SK-N-SH treated with all-trans-retinoic acid at 6 μM for 48 hours (cell line): Measurements from ENCODE around the gene MYOD1.

Source experiments
- ATAC-seq: fragments of 200-7000 bp; cut with Tn5 transposase; 3 replicates; pipeline ENCODE4 v1.9.1; 2020; ENCODE audit warnings: mild to moderate bottlenecking, moderate library complexity
- ARNTL ChIP-seq: fragments of 450-650 bp; formaldehyde crosslinking; IDR thresholded peaks from 2 replicates; pipeline ENCODE4 v1.5.0; 2020; ENCODE audit warnings: low read depth, mild to moderate bottlenecking, moderate library complexity, borderline replicate concordance
- BACH2 ChIP-seq: fragments of 250-450 bp; sonication (Bioruptor Pico); IDR thresholded peaks from 2 replicates; pipeline ENCODE4 v1.9.0; 2021; ENCODE audit warnings: mild to moderate bottlenecking, borderline replicate concordance
- CREB5 ChIP-seq: fragments of 250-450 bp; sonication (Bioruptor Pico); IDR thresholded peaks from 2 replicates; pipeline ENCODE4 v1.5.1; 2020; ENCODE audit warnings: low read depth, mild to moderate bottlenecking, moderate library complexity
- CSDC2 ChIP-seq: fragments of 250-450 bp; sonication (Bioruptor Pico); IDR thresholded peaks from 2 replicates; pipeline ENCODE4 v1.5.0; 2020; ENCODE audit warnings: mild to moderate bottlenecking, moderate library complexity
- CSRNP3 ChIP-seq: fragments of 250-450 bp; sonication (Bioruptor Pico); IDR thresholded peaks from 2 replicates; pipeline ENCODE4 v1.5.1; 2021; ENCODE audit warnings: mild to moderate bottlenecking, moderate library complexity
- ESRRG ChIP-seq: fragments of 250-450 bp; sonication (Bioruptor Pico); IDR thresholded peaks from 2 replicates; pipeline ENCODE4 v1.6.1; 2021; ENCODE audit warnings: mild to moderate bottlenecking
- GLIS3 ChIP-seq: fragments of 250-450 bp; sonication (Bioruptor Pico); IDR thresholded peaks from 2 replicates; pipeline ENCODE4 v1.5.0; 2020; ENCODE audit warnings: mild to moderate bottlenecking, moderate library complexity
- ISL1 ChIP-seq: fragments of 250-450 bp; sonication (Bioruptor Pico); IDR thresholded peaks from 2 replicates; pipeline ENCODE4 v2.1.2; 2022; ENCODE audit warnings: mild to moderate bottlenecking, moderate library complexity
- OSR1 ChIP-seq: fragments of 250-450 bp; sonication (Bioruptor Pico); IDR thresholded peaks from 2 replicates; pipeline ENCODE4 v1.8.0; 2022; ENCODE audit warnings: moderate library complexity, mild to moderate bottlenecking, inconsistent platforms
- POU6F1 ChIP-seq: fragments of 250-450 bp; sonication (Bioruptor Pico); IDR thresholded peaks from 2 replicates; pipeline ENCODE4 v1.8.0; 2021; ENCODE audit warnings: low read depth, mild to moderate bottlenecking, moderate library complexity, borderline replicate concordance
- PPARA ChIP-seq: fragments of 250-450 bp; sonication (Bioruptor Pico); IDR thresholded peaks from 2 replicates; pipeline ENCODE4 v1.5.0; 2020; ENCODE audit warnings: mild to moderate bottlenecking, borderline replicate concordance
- RARB ChIP-seq: fragments of 250-450 bp; sonication (Bioruptor Pico); IDR thresholded peaks from 2 replicates; pipeline ENCODE4 v1.8.0; 2021; ENCODE audit warnings: mild to moderate bottlenecking, moderate library complexity
- SNAI2 ChIP-seq: fragments of 250-450 bp; sonication (Bioruptor Pico); IDR thresholded peaks from 2 replicates; pipeline ENCODE4 v1.5.0; 2020; ENCODE audit warnings: mild to moderate bottlenecking, moderate library complexity
- TCF4 ChIP-seq: fragments of 250-450 bp; sonication (Bioruptor Pico); IDR thresholded peaks from 2 replicates; pipeline ENCODE4 v1.8.0; 2021; ENCODE audit warnings: mild to moderate bottlenecking, moderate library complexity, borderline replicate concordance
- TOX ChIP-seq: fragments of 250-450 bp; sonication (Bioruptor Pico); IDR thresholded peaks from 2 replicates; pipeline ENCODE4 v1.8.0; 2021; ENCODE audit warnings: mild to moderate bottlenecking, moderate library complexity, borderline replicate concordance
- ZC3H10 ChIP-seq: fragments of 250-450 bp; sonication (Bioruptor Pico); IDR thresholded peaks from 2 replicates; pipeline ENCODE4 v1.5.1; 2021; ENCODE audit warnings: mild to moderate bottlenecking, moderate library complexity
- ZFP3 ChIP-seq: fragments of 250-450 bp; sonication (Bioruptor Pico); IDR thresholded peaks from 2 replicates; pipeline ENCODE4 v1.5.0; 2020; ENCODE audit warnings: mild to moderate bottlenecking, moderate library complexity
- ZFP30 ChIP-seq: fragments of 450-650 bp; formaldehyde crosslinking; IDR thresholded peaks from 2 replicates; pipeline ENCODE4 v1.5.0; 2022; ENCODE audit warnings: mild to moderate bottlenecking, moderate library complexity
- ZNF565 ChIP-seq: fragments of 450-650 bp; formaldehyde crosslinking; conservative IDR thresholded peaks from 2 replicates; pipeline ENCODE4 v1.5.0; 2020; ENCODE audit warnings: low read depth, mild to moderate bottlenecking, moderate library complexity
- ZNF70 ChIP-seq: fragments of 450-650 bp; formaldehyde crosslinking; IDR thresholded peaks from 2 replicates; pipeline ENCODE4 v1.5.0; 2020; ENCODE audit warnings: mild to moderate bottlenecking, moderate library complexity
- ZNF8 ChIP-seq: fragments of 450-650 bp; formaldehyde crosslinking; IDR thresholded peaks from 2 replicates; pipeline ENCODE4 v1.5.0; 2020; ENCODE audit warnings: mild to moderate bottlenecking, moderate library complexity

Gene MYOD1

GRCh38 chr11:17748044-17748443 is 28.7 kb downstream of the MYOD1 start:
- ATAC-seq, result no peak
- TF ChIP-seq CSDC2, result no peak

- TF ChIP-seq ZFP30 (CRISPR knock-in tag) (no peak), ZFP3 (CRISPR knock-in tag) (no peak), GLIS3 (no peak), ARNTL (no peak), ZNF565 (CRISPR knock-in tag) (no peak), CSDC2 (no peak), OSR1 (CRISPR knock-in tag) (no peak), PPARA (CRISPR knock-in tag) (no peak), CREB5 (CRISPR knock-in tag) (no peak), ZNF70 (CRISPR knock-in tag) (no peak), ESRRG (no peak), ZNF8 (CRISPR knock-in tag) (no peak), BACH2 (no peak), SNAI2 (no peak), TCF4 (no peak), ISL1 (CRISPR knock-in tag) (no peak), CSRNP3 (no peak), TOX (CRISPR knock-in tag) (no peak)
- ATAC-seq, result no peak
Measured at GRCh38 chr11:17748761-17749721, 29.7 kb downstream of the MYOD1 start.

- ATAC-seq, result no peak
- TF ChIP-seq RARB (CRISPR knock-in tag) (no peak), OSR1 (CRISPR knock-in tag) (no peak), ZNF70 (CRISPR knock-in tag) (no peak), PPARA (CRISPR knock-in tag) (no peak), TOX (CRISPR knock-in tag) (no peak), POU6F1 (CRISPR knock-in tag) (no peak), ZNF8 (CRISPR knock-in tag) (no peak), ZC3H10 (CRISPR knock-in tag) (no peak), ZNF565 (CRISPR knock-in tag) (no peak)
Measured at GRCh38 chr11:17750013-17750800, 30.8 kb downstream of the MYOD1 start.

- no peak for TF ChIP-seq ZC3H10 (CRISPR knock-in tag)
- no peak for TF ChIP-seq RARB (CRISPR knock-in tag)
- no peak for TF ChIP-seq CREB5 (CRISPR knock-in tag)
- no peak for TF ChIP-seq POU6F1 (CRISPR knock-in tag)
- TF ChIP-seq BACH2, result no peak
- no peak for TF ChIP-seq ISL1 (CRISPR knock-in tag)
- no peak for TF ChIP-seq ZNF70 (CRISPR knock-in tag)
- no peak for TF ChIP-seq CSDC2
- no peak for TF ChIP-seq ARNTL
- TF ChIP-seq GLIS3, result no peak
- TF ChIP-seq TOX (CRISPR knock-in tag), result no peak
- ATAC-seq, result no peak
Measured at GRCh38 chr11:17750801-17751165, 31.4 kb downstream of the MYOD1 start.
